GM23248 (cell line): Measurements from ENCODE around the gene CHGA. TPM values are rescaled to one million over a fixed set of nuclear protein-coding genes. Genes with fewer than 3 reads are reported as not detected.

ENCODE experiments used
- DNase-seq: peaks from one replicate; pipeline ENCODE4 v3.0.0-alpha.2; 2015
- H2AFZ ChIP-seq: fragments of 200-600 bp; sonication (generic); 2 replicates; pipeline ENCODE4 v1.6.1; 2016; ENCODE audit warnings: antibody characterized with exemption
- H3F3A ChIP-seq: fragments of 200-600 bp; sonication (generic); 2 replicates; pipeline ENCODE4 v1.6.1; 2016; ENCODE audit warnings: mild to moderate bottlenecking, antibody characterized with exemption, mixed run types; ENCODE audit not compliant: insufficient read depth
- H3K27ac ChIP-seq: fragments of 200-600 bp; sonication (generic); 2 replicates; pipeline ENCODE4 v1.5.1; 2016; ENCODE audit warnings: mild to moderate bottlenecking
- H3K27me3 ChIP-seq: fragments of 200-600 bp; sonication (generic); replicated peaks from 2 replicates; pipeline ENCODE4 v1.6.1; 2016; ENCODE audit warnings: mild to moderate bottlenecking; ENCODE audit not compliant: insufficient read depth
- H3K36me3 ChIP-seq: fragments of 200-600 bp; sonication (generic); 2 replicates; pipeline ENCODE4 v1.6.1; 2016; ENCODE audit warnings: low read depth, mild to moderate bottlenecking
- H3K4me1 ChIP-seq: fragments of 200-600 bp; sonication (generic); 2 replicates; pipeline ENCODE4 v1.6.1; 2016; ENCODE audit warnings: mild to moderate bottlenecking; ENCODE audit not compliant: insufficient read depth
- H3K4me2 ChIP-seq: fragments of 200-600 bp; sonication (generic); one replicate; pipeline ENCODE4 v1.6.1; 2016; ENCODE audit warnings: mild to moderate bottlenecking; ENCODE audit not compliant: unreplicated experiment
- H3K4me3 ChIP-seq: fragments of 200-600 bp; sonication (generic); 2 replicates; pipeline ENCODE4 v1.5.1; 2016; ENCODE audit warnings: mild to moderate bottlenecking
- H3K79me2 ChIP-seq: fragments of 200-600 bp; sonication (generic); 2 replicates; pipeline ENCODE4 v1.6.1; 2016; ENCODE audit warnings: mild to moderate bottlenecking; ENCODE audit not compliant: insufficient read depth
- H3K9ac ChIP-seq: fragments of 200-600 bp; sonication (generic); 2 replicates; pipeline ENCODE4 v1.6.1; 2016; ENCODE audit warnings: mild to moderate bottlenecking
- H3K9me2 ChIP-seq: fragments of 200-600 bp; sonication (generic); 2 replicates; pipeline ENCODE4 v1.6.1; 2016; ENCODE audit warnings: mixed run types, mild to moderate bottlenecking, moderate library complexity; ENCODE audit not compliant: insufficient read depth
- H3K9me3 ChIP-seq: fragments of 200-600 bp; sonication (generic); one replicate; pipeline ENCODE4 v1.6.1; 2017; ENCODE audit warnings: low read depth
- H4K20me1 ChIP-seq: fragments of 200-600 bp; sonication (generic); 2 replicates; pipeline ENCODE4 v1.6.0; 2016; ENCODE audit not compliant: insufficient read depth
- EZH2 ChIP-seq: fragments of 200-600 bp; sonication (generic); IDR thresholded peaks from 2 replicates; pipeline ENCODE4 v1.6.1; 2018; ENCODE audit warnings: antibody characterized with exemption, mild to moderate bottlenecking; ENCODE audit not compliant: insufficient read depth, poor library complexity, severe bottlenecking
- EZH2phosphoT487 ChIP-seq: fragments of 200-600 bp; sonication (generic); IDR thresholded peaks from 2 replicates; pipeline ENCODE4 v1.6.1; 2018; ENCODE audit warnings: antibody characterized with exemption, moderate library complexity, mild to moderate bottlenecking, low read depth; ENCODE audit not compliant: insufficient read depth
- WGBS, 2 experiments: methylation state at CpG; one replicate each; pipeline ENCODE4 v1.1.6; 2015 to 2017; ENCODE audit warnings: low lambda C conversion rate in 2 of 2, low coverage in 1 of 2; ENCODE audit errors: missing lambda C conversion rate in 2 of 2; 5-methylcytosine and 5-hydroxymethylcytosine counted together
- in situ Hi-C: fragments of 300-500 bp; cut with MboI; formaldehyde crosslinking; loops from 2 replicates; pipeline ENCODE4 v1.15.0; 2020
- polyA plus RNA-seq: library from polyadenylated mRNA; unstranded; fragments of >200 nt; fragmentation: Nextera tagmentation; extraction: Ambion mirVana; gene quantifications from 2 replicates; pipeline ENCODE4 v1.2.1, GENCODE V29; 2016
- total RNA-seq: library from RNA; depleted of rRNA; stranded (reverse); fragments of >200 nt; shearing (Covaris generic); gene quantifications from 2 replicates; pipeline ENCODE4 v1.2.3, GENCODE V29; 2014

CHGA gene
- total and polyA plus RNA-seq, 2 experiments from 2014 or later = not detected

DNA sequence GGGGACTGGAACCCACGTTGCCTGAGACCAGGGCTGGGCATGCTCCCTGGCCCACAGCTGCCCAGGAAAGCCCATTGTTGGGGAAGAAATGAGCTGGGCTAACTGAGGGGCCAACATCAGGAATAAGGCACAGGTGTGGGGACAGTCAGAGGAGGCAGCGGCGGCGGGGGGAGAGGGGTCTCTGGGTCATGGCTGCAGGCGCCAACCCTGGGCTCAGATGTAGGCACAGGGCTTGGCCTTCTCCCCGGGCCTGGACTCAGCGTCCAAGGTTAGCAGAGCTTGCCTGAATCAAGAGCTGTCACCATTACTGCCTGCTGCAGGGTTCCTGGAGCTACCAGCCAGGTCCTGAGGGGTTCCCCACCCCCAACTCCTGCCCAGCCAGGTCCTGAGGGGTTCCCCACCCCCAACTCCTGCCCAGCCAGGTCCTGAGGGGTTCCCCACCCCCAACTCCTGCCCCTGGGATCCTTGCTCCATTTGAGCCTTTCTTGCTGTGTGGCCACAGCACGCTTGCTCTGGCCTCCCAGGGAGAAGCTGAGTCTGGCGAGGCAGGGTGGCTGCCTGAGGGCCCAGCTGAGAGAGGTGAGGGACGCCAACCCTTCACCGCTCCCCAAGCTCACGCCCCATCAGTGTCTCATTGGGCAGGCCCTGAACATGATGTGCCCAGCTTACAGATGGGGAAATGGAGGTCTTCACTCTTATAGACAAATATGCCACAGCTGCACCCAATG lies 6.2 kb downstream of the CHGA start:
- Histone ChIP-seq H2AFZ (no peak overlapping the region), H3K9me2 (no peaks in the 10 kb centered on the region), H3K9me3 (no peaks in the 10 kb centered on the region), H3K4me1 (peaks cover 7% of the 10 kb centered on the region), H3K36me3 (no peaks in the 10 kb centered on the region), H3K4me3 (no peak overlapping the region), H3K79me2 (no peaks in the 10 kb centered on the region), H3K27ac (no peak overlapping the region), H3K9ac (no peak overlapping the region), H3K27me3 (peaks cover 20% of the 10 kb centered on the region), H3F3A (0 out of 2 replicates have a peak, but pooled peaks cover 4% of the 10 kb centered on the region), H4K20me1 (no peaks in the 10 kb centered on the region), H3K4me2 (no peak overlapping the region)
- 67 to 69% methylated on average over 12 of the region's 12 CpGs for WGBS, 2 experiments
- TF ChIP-seq EZH2phosphoT487 (no peak), EZH2 (no peak)
- in situ Hi-C loops = no loop called here
- DNase-seq = no peak

DNA sequence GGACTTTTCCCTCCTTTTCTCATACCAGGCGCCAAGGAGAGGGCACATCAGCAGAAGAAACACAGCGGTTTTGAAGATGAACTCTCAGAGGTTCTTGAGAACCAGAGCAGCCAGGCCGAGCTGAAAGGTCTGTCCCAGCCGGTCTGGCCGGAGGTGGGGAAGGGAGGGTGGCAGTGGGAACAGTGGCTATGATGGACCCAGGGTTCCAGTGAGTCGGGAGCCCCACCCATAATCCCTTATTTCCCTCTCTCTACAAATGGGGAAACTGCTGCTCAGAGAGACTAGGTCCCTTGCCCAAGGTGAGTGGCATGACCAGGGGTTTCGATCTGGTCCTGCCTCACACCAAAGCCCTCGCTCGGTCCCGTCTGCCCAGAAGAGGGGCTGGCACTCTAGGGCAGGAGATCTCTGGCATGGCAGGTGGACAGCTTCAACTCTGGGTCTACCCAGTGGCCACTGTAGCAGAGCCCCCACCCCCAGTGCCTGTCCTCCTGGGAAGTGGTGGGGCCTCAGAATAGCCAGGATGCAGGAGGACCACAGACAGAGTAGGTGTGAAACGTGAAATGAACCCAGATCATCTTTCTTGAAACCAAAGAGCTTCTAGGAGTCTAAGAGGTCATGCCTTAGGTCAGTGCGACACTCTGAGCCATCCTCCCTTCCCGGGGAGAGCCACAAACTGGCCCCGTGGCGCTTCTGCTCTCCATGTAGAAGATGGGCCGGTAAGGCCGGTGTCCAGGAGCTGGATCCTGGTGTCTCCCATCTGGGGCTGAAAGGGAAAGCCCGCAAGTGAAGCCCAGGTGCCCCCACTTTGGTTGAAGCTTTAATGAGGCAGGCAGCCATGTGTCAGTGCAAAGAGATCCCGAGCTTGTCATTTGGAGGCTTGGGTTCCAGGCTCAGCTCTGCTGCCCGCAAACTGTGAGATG lies 7.0 kb downstream of the CHGA start:
- H3K27ac ChIP-seq = no peak overlapping the region
- no peaks in the 10 kb centered on the region for H3K79me2 ChIP-seq
- no peak for DNase-seq
- H3K36me3 ChIP-seq = no peaks in the 10 kb centered on the region
- TF ChIP-seq EZH2 = no peak
- TF ChIP-seq EZH2phosphoT487 = no peak
- H3K4me1 ChIP-seq = peaks cover 7% of the 10 kb centered on the region
- no peaks in the 10 kb centered on the region for H3K9me2 ChIP-seq
- H3K4me2 ChIP-seq = no peak overlapping the region
- no peaks in the 10 kb centered on the region for H4K20me1 ChIP-seq
- H3K9me3 ChIP-seq = no peaks in the 10 kb centered on the region
- WGBS, 2 experiments = 69 to 73% methylated on average over 20 of the region's 20 CpGs
- H3K27me3 ChIP-seq = peaks cover 14% of the 10 kb centered on the region
- H3F3A ChIP-seq = 0 out of 2 replicates have a peak, but pooled peaks cover 4% of the 10 kb centered on the region
- in situ Hi-C loops = no loop called here
- no peak overlapping the region for H3K4me3 ChIP-seq
- no peak overlapping the region for H2AFZ ChIP-seq
- H3K9ac ChIP-seq = no peak overlapping the region

- peak overlapping the region; percentile 25 for H3K4me2 ChIP-seq
- no peaks in the 10 kb centered on the region for H3K9me2 ChIP-seq
- no peaks in the 10 kb centered on the region for H4K20me1 ChIP-seq
- no peak overlapping the region for H3K4me3 ChIP-seq
- H3K4me1 ChIP-seq = peaks cover 7% of the 10 kb centered on the region
- peak; percentile 74 for DNase-seq
- WGBS, 2 experiments = 6 to 15% methylated on average over 8 of the region's 8 CpGs
- H3K9ac ChIP-seq = no peak overlapping the region
- no peak overlapping the region for H2AFZ ChIP-seq
- H3K36me3 ChIP-seq = no peaks in the 10 kb centered on the region
- no peaks in the 10 kb centered on the region for H3K79me2 ChIP-seq
- H3K27ac ChIP-seq = no peak overlapping the region
- no peaks in the 10 kb centered on the region for H3K9me3 ChIP-seq
- 0 out of 2 replicates have a peak, but pooled peaks cover 4% of the 10 kb centered on the region for H3F3A ChIP-seq
- TF ChIP-seq EZH2phosphoT487 = no peak
- no peak for TF ChIP-seq EZH2
- H3K27me3 ChIP-seq = peaks cover 8% of the 10 kb centered on the region
- in situ Hi-C loops = no loop called here
Measured at GRCh38 chr14:92930737-92931602, 8.0 kb downstream of the CHGA start.
